ENCODE measurements around the gene SPECC1. TPM values are rescaled to one million over a fixed set of nuclear protein-coding genes. Genes with fewer than 3 reads are reported as not detected.

Gene SPECC1
- total and polyA plus RNA-seq, 10 of the 15 experiments (the other 5 are each of a cell fraction or from before 2014, with no cell fraction given) = 6.4 to 40.6 (median 23.9) TPM

- intact Hi-C loops (cut with micrococcal nuclease; ENCODE audit: unreplicated experiment) = loop anchor here (1.0 kb wide), 1 partner anchor 123 kb away; no protein-coding TSS in a partner anchor
- POLR2A ChIA-PET = interaction anchor here (0.7 kb wide), 1 partner anchor 348 kb away, joined by 6 read pairs; no protein-coding TSS in a partner anchor
- Histone ChIP-seq H3K27ac (ENCODE audit: control insufficient read depth, insufficient read depth) (no peak overlapping the region), H3K27me3 (replicated peaks in 1 of 2; ENCODE audit: control insufficient read depth in 2 of 2, insufficient read depth in 2 of 2, low read length in 1 of 2) (no peaks in the 10 kb centered on the region; a peak in 1 of 4 replicates), H4K20me1 (ENCODE audit: control insufficient read depth, insufficient read depth) (no peaks in the 10 kb centered on the region), H3K4me1 (ENCODE audit: control insufficient read depth, insufficient read depth, low read length) (no peaks in the 10 kb centered on the region), H3K4me3 (no peak overlapping the region), H3K9me3 (replicated peaks; ENCODE audit: control insufficient read depth, insufficient read depth, low read length) (no peaks in the 10 kb centered on the region), H2AFZ (ENCODE audit: control insufficient read depth, low read depth, low read length) (peak overlapping the region; percentile 44; the same call in 1 of the 2 replicates), H3K79me2 (ENCODE audit: control insufficient read depth, insufficient read depth, low read length) (no peaks in the 10 kb centered on the region), H3K9ac (ENCODE audit: control insufficient read depth, insufficient read depth, low read length) (no peak overlapping the region), H3K4me2 (ENCODE audit: control insufficient read depth, insufficient read depth) (peak overlapping the region; percentile 68), H3K36me3 (ENCODE audit: control insufficient read depth in 2 of 2, insufficient read depth in 2 of 2, low read length in 1 of 2) (no peaks in the 10 kb centered on the region)
- SMC1A ChIA-PET (ENCODE audit: uncharacterized antibody, unreplicated experiment) = interaction anchor here (0.7 to 2.0 kb wide), 5 partner anchors 15 to 127 kb away, joined by 3 to 12 read pairs (median 4); no protein-coding TSS in a partner anchor
- in situ Hi-C loops (cut with MboI) = loop anchor here (5.0 kb wide), 2 partner anchors 119 to 324 kb away; no protein-coding TSS in a partner anchor
- peak; percentile 100 for ATAC-seq
- RAD21 ChIA-PET (ENCODE audit: unreplicated experiment) = interaction anchor here (0.8 to 1.9 kb wide), 6 partner anchors 17 to 129 kb away, joined by 3 to 15 read pairs (median 4); no protein-coding TSS in a partner anchor
- WGBS (ENCODE audit: insufficient coverage, insufficient replicate concordance, low lambda C conversion rate, missing lambda C conversion rate) = 38% methylated on average over 21 of the region's 24 CpGs
- peak; percentile 20 for DNase-seq (ENCODE audit: low read depth, low spot score)
- peak; percentile 97 for FAIRE-seq
- CTCF ChIA-PET = interaction anchor here (0.7 to 4.1 kb wide), 27 partner anchors 10 to 328 kb away, joined by 3 to 28 read pairs (median 4); partner anchors contain the start of genes AKAP10 and SPECC1
- TF ChIP-seq SMC3 (IDR thresholded peaks at IDR 0.05; ENCODE audit: borderline replicate concordance, low read length) = peak; percentile 62
- TF ChIP-seq ZNF592 (IDR thresholded peaks at IDR 0.05) = no peak
- no peak for TF ChIP-seq CHD4 (IDR thresholded peaks at IDR 0.05)
- TF ChIP-seq ZBTB4 (CRISPR knock-in tag; IDR thresholded peaks at IDR 0.05) = no peak
- TF ChIP-seq RAD21 (IDR thresholded peaks at IDR 0.05; ENCODE audit: insufficient read depth, low read depth, low read length) = peak; percentile 82
- TF ChIP-seq ZNF384 (IDR thresholded peaks at IDR 0.05; ENCODE audit: borderline replicate concordance, low read depth, low read length) = peak; percentile 76
- no peak for TF ChIP-seq SUZ12 (IDR thresholded peaks at IDR 0.05; ENCODE audit: unreplicated experiment)
- peak; percentile 66 to 83 (median 67) for TF ChIP-seq CTCF (IDR thresholded peaks at IDR 0.05 in 2 of 3, conservative IDR thresholded peaks at IDR 0.05 in 1 of 3; ENCODE audit: control insufficient read depth in 2 of 3, extremely low read depth in 1 of 3, insufficient read depth in 1 of 3, low read depth in 3 of 3, low read length in 3 of 3)
- no TSS peak for BruUV-seq (replicated peaks)
Measured at GRCh38 chr17:19992803-19993713, 16.1 kb upstream of the SPECC1 start.
